ENCODE measurements around the gene TBC1D14.

DNA sequence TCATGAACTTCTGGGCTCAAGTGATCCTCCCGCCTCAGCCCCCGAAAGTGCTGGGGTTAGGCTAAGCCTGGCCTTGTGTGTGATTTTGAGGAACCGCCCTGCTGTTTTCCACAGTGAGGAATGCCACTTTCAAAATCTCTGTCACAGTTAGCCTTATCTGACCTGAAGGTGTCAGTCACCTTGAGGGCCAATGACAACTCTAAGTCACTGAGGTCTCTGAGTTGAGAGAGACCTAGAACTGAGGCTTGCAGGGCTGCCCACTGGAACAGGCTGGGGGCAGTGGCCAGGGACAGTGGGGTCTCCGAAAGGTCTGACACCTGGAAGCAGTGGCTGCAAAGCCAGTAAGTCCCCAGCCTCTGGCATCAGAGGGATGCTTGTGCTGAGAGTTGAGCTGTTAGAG, 139.7 kb downstream of the TBC1D14 start:
- TF ChIP-seq, protein P1, sequence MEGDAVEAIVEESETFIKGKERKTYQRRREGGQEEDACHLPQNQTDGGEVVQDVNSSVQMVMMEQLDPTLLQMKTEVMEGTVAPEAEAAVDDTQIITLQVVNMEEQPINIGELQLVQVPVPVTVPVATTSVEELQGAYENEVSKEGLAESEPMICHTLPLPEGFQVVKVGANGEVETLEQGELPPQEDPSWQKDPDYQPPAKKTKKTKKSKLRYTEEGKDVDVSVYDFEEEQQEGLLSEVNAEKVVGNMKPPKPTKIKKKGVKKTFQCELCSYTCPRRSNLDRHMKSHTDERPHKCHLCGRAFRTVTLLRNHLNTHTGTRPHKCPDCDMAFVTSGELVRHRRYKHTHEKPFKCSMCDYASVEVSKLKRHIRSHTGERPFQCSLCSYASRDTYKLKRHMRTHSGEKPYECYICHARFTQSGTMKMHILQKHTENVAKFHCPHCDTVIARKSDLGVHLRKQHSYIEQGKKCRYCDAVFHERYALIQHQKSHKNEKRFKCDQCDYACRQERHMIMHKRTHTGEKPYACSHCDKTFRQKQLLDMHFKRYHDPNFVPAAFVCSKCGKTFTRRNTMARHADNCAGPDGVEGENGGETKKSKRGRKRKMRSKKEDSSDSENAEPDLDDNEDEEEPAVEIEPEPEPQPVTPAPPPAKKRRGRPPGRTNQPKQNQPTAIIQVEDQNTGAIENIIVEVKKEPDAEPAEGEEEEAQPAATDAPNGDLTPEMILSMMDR (IDR thresholded peaks at IDR 0.05), result no peak
- TF ChIP-seq POLR2A (IDR thresholded peaks at IDR 0.05), result no peak

Measured in right lobe of liver (tissue), 4 donors.